ENCODE data around the gene NUBPL.
"Not testable (repeated sequence)": the region's sequence is repeated elsewhere in the genome, so short reads cannot be mapped to it uniquely, and the experiment has no call there.

NUBPL gene

GRCh38 chr14:31880935-31881334 lies 319.7 kb downstream of the NUBPL start:
- DNase-seq (ENCODE audit: low spot score), result no peak

- DNase-seq (ENCODE audit: low spot score), result no peak
Measured at GRCh38 chr14:31881531-31882310, 320.5 kb downstream of the NUBPL start.

GRCh38 chr14:31884238-31884637 lies 323.0 kb downstream of the NUBPL start:
- no peak for DNase-seq (ENCODE audit: low spot score)

- no peak for DNase-seq (ENCODE audit: low spot score)
Measured at GRCh38 chr14:31884776-31885379, 323.7 kb downstream of the NUBPL start.

- DNase-seq (ENCODE audit: low spot score), result no peak
Measured at GRCh38 chr14:31886156-31886835, 325.1 kb downstream of the NUBPL start.

- no peak for DNase-seq (ENCODE audit: low spot score)
Measured at GRCh38 chr14:31887929-31888580, 326.9 kb downstream of the NUBPL start.

DNA sequence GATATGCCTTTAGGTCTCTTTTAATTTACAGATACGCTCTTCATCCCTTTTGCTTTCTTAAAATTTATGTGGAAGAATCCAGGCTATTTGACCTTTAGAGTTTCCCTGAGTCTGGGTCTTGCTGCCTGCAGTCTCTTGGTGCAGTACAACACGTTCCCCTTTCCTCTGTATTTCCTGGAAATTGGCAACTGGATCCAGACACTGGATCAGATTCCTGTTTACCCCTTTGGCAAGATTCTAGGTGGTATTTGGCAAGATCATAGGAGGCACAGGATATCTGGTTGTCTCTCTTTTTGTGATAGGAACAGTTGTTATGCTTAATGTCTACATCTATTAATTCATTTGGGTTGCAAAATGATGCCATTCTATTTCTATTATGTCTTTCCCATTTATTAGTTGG lies 328.1 kb downstream of the NUBPL start:
- DNase-seq (ENCODE audit: low spot score), result no peak

DNA sequence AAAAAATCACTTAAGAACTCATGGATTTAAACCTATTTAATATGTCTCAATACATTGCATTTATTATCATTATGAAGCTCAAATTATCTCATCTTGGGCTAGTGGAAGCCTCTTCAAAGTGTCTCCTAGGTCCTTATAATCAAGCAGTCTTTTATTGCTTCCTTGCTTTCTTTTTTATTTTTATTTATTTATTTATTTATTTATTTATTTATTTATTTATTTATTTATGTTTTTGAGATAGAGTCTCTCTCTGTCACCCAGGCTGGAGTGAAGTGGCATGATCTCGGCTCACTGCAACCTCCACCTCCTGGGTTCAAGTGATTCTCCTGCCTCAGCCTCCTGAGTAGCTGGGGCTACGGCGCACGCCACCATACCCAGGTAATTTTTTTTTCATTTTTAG lies 329.0 kb downstream of the NUBPL start:
- DNase-seq (ENCODE audit: low spot score), result not testable (repeated sequence)

- no peak for DNase-seq (ENCODE audit: low spot score)
Measured at GRCh38 chr14:31893221-31893757, 332.1 kb downstream of the NUBPL start.

DNA sequence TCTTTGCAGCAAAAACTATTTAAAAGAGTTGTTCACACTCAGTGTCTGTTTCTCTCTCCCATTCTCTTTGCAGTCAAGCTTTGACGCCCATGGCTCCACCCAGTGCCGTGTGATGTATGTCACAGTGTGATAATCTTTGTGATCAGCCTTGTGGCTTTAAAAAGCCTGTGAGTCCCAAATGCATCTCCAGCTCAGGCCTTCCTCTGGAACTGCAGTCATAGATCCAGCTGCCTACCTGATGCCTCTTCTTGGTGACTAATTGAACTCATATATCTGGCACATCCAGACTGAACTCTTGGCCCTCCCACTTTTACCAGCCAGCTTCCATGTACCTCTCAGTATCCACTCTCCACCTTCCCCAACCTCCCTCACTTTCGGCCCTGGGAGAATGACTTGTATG lies 333.1 kb downstream of the NUBPL start:
- no peak for DNase-seq (ENCODE audit: low spot score)

DNA sequence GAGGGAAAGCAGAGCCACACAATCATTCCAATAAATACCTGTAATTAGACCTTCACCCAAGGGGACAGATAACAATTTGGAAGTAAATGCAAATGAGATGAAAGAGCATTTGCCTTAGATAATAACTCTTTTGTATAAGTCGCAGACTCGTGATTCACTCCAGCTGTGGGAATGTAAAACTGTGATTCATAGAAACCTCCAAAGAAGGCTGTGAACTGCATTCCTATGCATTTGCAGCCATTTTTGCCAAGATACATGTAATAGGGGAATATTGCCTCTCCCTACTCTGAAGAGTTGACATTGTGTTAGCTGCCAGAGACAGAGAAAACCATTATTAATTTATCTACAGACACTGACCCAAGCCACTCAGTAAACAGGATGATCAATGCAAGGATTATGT lies 334.0 kb downstream of the NUBPL start:
- DNase-seq (ENCODE audit: low spot score), result no peak

- DNase-seq (ENCODE audit: low spot score), result no peak
Measured at GRCh38 chr14:31895646-31896045, 334.4 kb downstream of the NUBPL start.

DNA sequence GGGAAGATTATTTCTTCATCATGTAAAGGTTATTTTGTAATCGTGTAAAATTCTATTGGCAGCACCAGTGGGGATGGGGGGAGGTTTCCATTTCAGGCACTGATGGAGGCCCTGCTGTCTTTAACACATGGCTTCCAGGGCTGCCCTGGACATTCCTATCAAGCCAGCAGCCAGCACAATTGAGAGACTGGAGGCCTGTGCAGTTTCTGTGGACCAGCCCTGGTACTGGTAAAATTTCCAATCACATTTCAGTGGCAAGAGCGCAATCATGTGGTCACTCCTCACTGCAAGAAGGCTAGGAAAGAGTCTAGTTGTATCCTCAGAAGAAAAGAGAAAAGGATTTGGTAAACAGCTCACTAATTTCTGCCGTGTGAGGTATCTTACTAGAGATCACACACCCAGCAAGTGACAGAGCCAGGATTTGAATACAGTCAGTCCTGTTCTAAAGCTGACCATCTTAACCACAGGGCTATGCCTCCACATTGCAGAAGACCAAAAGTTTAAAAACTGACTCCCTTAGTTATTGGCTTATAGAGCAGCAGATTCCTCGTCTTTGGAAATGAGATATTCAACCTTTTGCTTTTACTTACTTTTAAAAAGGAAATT lies 336.5 kb downstream of the NUBPL start:
- DNase-seq (ENCODE audit: low spot score), result no peak

DNA sequence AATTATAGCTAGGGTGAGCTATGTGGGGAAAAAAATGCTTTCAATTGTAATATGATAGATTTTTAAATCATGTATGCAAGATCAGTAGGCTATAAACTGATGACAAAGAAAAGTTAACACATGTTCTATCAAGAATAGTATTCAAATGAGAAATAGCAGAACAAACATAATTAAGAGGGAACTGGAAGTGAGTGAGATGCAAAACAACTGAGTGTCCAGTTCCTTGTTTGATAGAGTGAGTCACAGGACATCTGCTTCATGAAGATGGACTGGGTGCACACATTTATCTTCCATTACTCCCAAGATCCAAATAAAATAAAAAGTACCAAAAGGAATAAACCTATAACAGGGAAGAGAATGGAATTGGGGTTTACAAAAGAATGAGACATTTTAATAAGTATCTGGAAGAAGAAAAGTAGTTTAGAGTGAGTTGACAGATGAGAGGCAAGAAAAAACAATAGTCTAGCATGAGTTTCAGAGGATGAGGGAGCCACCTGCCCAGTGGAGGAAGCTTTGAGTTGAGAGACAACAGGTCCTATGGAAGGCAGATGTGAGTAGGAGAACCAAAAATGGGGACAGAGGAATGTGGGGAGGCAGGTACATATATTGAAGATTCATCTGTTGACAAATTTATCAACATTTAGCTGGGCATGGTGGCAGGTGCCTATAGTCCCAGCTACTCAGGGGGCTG lies 337.8 kb downstream of the NUBPL start:
- peak; percentile 51 for DNase-seq (ENCODE audit: low spot score)

GRCh38 chr14:31902002-31902401 lies 340.8 kb downstream of the NUBPL start:
- no peak for DNase-seq (ENCODE audit: low spot score)

GRCh38 chr14:31902945-31903646 lies 341.9 kb downstream of the NUBPL start:
- no peak for DNase-seq (ENCODE audit: low spot score)

DNA sequence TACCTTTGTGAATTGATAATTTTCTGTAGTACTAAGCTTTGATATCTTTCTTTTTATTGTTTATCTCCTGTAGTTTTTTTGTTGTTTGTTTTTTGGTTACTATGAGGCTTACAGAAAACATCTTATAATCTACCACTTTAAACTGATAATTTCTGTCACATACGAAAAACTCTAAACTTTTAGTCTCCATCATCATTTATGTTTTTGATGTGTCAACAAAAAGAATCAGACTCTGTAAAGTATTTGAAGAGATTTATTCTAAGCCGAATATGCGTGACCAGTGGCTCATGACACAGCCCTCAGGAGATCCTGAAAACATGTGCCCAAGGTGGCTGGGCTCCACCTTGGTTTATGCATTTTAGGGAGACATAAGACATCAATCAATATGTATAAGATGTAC lies 348.8 kb downstream of the NUBPL start:
- DNase-seq (ENCODE audit: low spot score), result no peak

All from germinal center (tissue), 1 donor.